Stimulated activated CD8-positive, alpha-beta memory T cell treated with anti-CD3 and anti-CD28 coated beads, Interleukin-2, amount 100 ng/mL, for 48 hours (primary cell): ENCODE data around the gene CBLC.
A peak's percentile ranks its signal among the peaks of the same experiment; 100 is the strongest.

ENCODE experiments used
- DNase-seq, 2 donors: peaks; one replicate each; pipeline ENCODE4 v3.0.0-alpha.2; 2020; ENCODE audit warnings: low read depth in 2 of 2

Gene CBLC

DNA sequence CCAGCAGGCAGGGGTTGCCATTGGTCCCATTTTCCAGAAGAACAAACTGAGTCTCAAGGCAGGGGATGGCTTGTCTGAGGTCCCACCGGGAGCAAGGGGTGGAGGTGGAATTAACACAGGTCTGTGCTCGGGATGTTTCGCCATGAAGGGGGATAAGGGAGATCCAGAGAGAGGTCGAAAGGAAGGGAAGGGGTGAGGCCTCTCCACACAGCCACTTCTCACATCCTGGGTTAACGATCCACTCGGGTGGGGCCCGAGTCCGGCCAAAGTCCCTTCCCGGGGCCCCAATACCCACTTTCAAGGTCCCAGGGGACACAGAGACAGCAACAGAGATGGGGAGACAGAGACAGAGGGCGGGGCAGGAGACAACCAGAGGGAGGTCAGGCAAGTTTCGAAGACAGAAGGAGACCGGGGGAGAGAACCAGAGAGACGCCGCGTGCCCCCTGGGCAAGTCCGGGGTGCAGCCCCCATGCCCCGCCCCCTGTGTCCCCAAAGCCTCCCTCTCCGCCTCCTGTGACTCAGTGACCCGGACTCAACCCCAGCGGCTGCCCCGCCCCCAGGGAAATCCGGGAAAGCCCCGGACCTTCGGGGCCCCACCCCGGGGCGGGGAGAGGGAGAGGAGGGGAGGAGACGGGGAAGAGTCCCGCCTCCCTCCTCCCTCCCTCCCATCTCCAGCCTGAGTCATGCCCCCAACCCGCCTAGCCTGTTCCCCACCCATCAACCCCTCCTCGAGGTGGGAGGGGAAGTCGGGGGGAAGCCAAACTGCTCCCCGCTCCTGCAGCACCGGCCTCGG, 30.5 kb upstream of the CBLC start:
- DNase-seq = peak; percentile 87 to 90

DNA sequence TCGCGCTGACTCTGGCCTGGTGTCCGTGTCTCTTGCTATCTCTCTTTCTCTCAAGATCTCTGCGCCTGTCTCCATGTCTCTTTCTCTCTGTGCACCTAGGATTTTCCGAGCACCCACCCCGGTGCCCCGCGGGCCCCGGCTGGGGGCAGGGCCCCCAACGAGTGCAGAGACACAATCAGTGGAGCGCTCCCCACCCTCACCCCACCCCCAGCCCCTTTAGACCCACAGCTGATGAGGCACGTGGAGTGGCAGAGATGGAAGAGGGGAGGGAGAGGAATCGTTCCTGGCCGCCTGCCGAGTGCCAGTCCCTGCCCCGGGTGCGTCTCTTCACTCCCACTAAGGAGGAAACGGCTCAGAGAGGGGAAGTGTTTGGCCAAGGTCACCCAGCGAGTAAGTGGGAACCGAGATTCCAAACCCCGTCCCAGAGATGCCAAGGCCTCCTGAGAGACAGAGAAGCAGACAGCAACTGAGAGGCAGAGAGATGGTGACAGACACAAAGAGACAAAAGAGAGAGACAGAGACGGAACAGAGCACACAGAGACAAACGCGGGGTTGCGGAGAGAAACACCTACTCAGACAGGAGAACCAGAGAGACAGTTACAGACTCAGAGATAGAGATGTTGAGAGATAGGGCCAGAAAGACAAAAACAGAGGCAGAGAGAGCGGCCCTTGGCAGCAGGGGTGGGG, 29.8 kb upstream of the CBLC start:
- DNase-seq = peak in 1 of 2 donors; percentile 22

DNA sequence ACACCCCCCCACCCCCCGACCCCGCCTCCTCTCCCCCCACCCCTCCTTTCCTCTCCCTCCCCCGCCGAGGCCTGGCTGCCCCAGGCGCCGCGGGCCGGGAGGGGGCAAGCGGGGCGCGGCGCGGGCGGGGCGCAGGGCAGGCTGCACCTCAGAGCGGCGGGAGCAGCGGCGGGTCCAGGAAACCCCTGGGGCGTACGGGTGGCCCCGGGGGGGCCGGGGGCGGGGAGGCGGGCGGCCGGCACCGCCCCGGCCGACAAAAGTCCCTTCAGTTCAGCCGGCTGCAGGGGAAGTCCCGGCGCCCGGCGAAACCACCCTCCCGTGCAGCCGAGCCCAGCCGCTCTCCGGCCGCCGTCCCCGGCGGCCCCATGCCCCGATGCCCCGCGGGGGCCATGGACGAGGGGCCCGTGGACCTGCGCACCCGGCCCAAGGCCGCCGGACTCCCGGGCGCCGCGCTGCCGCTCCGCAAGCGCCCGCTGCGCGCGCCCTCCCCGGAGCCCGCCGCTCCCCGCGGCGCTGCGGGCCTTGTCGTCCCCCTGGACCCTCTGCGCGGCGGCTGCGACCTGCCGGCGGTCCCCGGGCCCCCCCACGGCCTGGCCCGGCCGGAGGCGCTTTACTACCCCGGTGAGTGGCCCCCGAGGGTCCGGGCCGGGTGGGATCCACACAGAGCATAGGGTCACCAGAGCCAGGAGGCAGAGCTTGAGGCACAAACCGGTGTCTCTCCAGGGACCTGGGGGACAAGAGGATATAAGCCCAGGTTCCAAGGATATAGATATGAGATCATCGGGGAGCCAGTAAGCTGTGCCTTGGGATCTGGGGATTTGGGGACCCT, 29.1 kb upstream of the CBLC start, which contains the start of gene BCL3:
Gene BCL3, plus strand, starts transcription at position 283 of the 829 bp plus-strand sequence. Its CDS starts 83 bp downstream, at position 366.
- DNase-seq = peak; percentile 55 to 64

DNA sequence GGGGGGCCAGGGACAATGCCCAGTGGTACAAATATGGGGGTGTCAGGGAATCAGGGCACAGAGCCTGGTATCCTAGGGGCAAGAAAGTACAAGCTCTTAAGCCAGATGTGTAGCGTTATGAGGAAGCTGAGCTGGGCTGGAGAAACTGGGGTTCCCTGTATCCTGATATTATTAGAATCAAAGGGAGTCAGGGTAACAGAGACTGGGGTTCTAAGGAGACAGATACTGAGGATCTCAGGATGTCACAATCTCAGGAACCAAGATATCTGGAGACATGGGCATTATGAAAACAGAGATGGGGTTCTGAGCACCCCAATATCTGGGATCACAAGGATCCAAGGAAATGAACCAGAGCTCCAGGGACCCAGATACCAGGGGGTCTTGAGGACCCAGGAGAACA, 28.4 kb upstream of the CBLC start:
- no peak for DNase-seq

DNA sequence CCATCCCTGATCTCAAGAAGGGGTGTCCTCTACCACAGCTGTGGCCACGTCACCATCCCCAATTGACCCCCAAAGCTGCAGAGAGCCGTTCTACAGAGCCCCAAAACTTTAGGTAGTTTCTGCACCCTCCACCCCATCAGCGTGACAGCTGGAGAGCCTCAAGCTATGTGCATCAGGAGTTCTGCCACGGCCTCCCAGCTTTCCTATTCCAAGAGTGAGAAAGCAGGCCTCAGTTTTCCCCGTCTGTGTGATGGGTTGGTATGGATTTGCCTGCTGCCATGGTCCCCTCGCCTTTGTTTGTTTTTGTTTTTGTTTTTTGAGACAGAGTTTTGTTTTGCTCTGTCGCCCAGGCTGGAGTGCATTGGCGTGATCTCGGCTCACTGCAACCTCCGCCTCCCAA, 27.7 kb upstream of the CBLC start:
- no peak for DNase-seq

DNA sequence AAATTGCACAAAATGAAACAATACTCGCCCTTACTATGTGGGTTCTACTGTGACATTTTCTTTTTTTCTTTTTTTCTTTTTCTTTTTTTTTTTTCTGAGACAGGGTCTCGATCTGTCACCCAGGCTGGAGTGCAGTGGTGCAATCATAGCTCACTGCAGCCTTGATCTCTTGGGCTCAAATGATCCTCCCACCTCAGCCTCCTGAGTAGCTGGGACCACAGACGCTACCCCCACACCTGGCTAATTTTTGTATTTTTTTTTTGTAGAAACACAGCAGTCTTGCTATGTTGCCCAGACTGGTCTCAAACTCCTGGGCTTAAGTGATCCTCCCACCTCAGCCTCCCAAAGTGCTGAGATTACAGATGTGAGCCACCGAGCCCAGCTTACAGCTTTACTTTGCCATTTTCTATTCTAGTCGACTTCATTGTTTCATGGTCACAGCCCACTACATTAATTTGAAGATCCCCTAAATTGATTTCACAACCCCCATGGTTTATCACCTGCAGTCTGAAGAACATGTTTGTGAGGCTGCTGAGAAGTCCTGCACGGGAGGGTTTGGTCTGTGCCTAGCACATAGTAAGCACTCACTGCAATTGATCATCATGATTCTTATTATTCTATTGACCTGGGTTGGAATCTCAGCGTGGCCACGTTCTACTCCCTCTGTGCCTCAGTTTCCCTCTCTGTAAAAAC, 25.4 kb upstream of the CBLC start:
- DNase-seq = no peak

DNA sequence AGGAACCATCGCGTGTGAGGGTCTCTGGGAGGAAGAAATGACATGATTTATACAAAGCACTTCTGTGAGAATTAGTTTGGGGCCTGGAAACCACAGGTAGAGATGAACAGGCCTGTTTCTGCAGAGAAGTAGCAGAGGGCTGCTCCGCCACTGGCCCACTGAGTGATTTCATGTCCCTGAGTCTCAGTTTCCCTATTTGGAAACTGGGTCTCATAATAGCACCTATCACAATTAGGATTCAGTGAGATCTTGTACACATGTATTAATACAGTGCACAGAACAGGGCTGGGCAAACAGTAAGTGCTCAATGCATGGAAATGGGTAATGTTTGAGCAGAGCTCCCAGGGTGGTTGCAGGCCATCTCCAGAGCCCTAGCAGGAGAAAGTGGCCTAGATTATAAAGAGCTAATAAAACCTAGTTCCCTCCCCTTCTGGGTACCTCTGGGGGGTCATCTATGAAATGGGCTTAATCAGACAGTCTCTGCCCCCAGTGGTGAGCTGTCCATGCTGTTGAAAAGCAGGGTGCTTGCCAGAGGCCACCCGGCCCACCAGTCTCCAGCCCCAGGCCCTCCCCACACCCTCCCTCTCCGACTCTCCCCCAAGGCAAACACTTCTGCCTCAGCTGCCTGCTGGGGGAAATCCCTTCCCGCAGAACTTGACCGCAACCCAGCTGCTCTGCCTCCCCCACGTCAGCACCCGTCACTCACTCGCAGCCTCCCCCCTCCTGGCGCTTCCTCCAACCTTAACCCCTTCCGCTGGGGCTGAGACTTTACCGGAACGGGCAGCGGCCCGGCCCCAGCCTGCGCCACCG, 24.7 kb upstream of the CBLC start:
- DNase-seq = peak; percentile 91 to 93

DNA sequence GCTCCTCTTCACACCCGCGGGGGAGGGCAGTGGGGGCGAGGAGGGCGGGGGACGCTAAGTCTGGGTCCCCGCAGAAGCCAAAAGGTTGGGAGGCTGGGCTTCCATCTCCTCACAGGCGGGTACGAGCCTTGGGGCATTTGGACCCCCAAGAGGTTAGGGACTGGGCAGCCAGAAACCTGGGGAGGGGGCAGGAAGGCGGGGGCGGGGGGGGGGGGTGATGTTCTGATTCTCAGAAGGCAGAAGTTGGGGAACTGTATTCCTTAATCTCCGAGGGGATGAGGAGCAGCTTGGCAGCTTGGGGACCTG, 24.1 kb upstream of the CBLC start:
- DNase-seq = no peak

DNA sequence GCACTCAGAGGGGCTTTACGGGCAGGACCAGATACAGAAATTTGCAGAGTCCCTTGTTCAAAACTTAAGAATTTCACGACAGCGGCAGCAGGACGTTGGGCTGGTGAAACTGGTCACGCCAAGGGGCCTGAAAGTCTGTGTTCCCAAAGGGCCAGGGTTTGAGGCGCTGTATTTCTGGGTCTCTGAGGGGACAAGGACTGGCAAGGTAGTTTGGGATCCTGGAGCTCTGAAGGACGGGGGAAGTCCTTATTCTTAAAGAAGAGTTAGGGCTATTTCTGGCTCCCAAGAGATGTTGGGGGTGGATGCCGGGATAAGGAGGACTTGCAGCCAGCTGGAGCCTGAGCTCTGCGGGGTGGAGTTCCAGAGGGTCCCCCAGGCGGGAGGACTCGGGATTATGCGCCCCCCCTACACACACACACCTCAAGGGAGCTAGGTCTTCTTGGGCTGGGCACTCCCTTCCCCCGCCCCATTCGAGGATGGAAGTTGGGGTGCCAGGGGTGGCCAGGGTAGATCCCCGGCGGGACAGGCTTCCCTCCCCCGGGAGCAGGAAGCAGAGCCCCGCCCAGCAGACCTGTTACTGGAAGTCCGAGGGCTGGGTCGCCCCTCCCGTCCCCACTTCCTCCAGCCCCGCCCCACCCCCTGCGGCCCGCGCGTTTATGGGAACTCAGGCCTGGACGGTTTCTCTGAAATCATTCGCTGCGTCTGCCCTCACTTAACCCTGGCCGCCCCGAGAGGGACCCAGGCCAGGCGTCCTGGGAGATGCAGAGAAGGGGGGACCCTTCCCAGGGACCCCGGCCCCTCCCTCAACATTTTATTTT, 23.5 kb upstream of the CBLC start:
- DNase-seq = peak; percentile 79 to 91

DNA sequence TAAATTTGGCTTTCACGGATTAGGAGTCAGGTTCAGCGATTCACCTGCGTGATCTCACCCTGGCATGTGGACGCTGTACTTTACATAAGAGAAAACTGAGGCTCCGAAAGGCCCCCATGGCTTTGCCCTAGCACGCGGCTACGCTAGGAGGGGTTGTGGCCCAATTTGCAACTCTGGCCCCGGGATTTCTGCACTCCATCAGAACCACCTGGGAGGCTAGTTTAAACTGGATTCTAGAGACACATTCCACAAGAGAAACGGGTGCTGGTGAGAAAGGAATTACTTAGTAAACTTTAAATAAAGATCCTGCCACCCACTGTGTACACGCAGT, 23.0 kb upstream of the CBLC start:
- DNase-seq = no peak

DNA sequence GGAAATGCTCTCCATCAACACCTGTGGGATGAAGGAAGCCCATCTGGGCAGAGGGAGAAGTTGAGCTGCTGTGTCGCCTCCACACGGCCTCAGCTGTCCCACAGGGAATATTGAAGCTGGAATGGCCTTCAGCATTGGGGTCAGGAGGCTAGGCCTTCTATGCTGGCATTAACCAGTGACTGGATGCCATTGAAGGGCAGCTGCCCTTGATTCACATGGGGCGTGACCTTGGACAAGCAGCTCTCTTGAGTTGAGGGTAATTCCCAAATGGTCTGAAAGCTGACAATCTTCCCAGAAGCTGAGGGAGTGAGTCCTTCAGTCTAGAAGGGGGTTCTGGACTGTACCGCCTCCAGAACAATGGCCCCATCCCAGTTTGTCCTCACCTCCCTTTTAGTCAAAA, 22.5 kb upstream of the CBLC start:
- DNase-seq = no peak

DNA sequence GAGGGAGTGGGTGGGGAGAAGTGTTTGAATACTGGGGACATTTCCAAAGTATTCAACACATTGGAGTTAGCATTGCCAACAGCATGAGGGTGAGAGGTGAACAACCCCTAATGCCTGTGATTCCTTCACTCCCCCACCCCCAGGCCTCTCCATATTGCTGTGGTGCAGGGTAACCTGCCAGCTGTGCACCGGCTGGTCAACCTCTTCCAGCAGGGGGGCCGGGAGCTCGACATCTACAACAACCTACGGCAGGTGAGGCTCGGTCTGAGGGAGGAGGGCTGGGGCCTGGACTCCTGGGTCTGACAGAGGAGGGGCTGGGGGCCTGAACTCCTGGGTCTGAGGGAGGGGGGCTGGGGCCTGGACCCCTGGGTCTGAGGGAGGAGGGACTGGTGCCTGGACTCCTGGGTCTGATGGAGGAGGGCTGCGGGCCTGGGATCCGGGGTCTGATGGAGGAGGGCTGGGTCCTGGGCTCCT, 21.6 kb upstream of the CBLC start:
- no peak for DNase-seq

DNA sequence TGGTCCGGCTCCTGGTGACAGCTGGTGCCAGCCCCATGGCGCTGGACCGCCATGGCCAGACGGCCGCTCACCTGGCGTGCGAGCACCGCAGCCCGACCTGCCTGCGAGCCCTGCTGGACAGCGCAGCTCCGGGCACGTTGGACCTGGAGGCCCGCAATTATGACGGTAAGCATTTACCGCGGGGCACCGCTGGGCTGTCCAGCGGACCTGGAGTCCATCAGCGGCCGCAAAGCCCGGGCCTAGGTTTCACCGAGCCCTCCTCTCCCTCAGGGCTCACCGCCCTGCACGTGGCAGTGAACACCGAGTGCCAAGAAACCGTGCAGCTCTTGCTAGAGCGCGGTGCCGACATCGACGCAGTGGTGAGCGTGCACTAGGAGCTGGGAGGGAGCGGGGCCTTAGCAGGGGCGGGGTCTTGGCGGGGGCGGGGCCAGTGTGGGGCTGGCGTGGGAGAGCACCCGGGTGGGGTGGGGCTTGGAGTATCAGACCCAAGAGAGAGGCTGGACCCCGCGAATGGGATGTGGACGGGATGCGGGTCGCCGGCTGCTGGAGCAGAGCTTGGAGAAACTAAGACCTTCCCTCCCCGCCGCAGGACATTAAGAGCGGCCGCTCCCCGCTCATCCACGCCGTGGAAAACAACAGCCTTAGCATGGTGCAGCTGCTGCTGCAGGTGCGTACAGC, 20.5 kb upstream of the CBLC start:
- no peak for DNase-seq

DNA sequence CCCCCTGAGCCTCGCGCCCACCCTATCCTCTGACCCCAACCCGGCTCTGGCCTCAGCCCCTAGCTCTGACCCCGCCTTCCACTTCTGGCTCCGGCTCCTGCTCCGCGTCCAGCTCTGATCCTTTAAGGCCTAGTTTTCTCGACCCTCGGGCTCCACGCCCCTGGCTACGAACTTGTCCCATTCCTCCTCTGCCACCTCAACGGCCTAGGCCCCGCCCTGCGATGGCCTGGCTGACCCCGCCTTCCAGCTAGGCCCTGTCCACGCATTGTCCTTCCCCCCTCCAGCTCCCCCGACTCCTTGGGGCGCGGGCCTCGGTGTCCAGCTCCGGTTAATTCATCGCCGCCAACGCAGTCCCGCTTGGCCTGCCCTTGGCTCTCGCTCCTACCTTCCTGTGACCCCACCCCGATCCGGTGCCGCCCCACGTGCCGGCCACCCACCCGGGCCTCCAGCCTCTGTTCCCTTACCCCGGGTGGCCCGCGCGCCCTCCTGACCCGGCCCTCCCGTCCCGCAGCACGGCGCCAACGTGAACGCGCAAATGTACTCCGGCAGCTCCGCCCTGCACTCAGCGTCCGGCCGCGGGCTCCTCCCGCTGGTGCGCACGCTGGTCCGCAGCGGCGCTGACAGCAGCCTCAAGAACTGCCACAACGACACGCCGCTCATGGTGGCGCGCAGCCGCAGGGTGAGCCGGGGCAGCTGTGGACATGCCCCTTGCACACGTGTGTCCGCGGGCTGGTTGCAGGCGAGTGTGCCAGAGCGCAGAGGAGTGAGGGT, 19.8 kb upstream of the CBLC start:
- no peak for DNase-seq

DNA sequence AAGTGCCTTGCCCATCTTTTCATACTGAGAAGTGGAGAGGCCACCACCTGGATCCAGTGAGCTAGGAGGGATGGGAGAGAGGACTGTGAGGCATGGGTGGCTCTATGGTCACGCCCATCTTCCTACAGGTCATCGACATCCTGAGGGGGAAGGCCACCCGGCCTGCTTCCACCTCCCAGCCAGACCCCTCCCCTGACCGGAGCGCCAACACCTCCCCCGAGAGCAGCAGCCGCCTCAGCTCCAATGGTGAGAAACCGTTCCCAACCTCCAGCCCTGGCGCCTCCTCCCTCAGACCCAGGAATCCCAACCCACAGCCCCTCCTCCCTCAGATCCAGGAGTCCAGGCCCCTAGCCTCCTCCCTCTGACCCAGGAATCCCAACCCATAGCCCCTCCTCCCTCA, 19.1 kb upstream of the CBLC start:
- no peak for DNase-seq

DNA sequence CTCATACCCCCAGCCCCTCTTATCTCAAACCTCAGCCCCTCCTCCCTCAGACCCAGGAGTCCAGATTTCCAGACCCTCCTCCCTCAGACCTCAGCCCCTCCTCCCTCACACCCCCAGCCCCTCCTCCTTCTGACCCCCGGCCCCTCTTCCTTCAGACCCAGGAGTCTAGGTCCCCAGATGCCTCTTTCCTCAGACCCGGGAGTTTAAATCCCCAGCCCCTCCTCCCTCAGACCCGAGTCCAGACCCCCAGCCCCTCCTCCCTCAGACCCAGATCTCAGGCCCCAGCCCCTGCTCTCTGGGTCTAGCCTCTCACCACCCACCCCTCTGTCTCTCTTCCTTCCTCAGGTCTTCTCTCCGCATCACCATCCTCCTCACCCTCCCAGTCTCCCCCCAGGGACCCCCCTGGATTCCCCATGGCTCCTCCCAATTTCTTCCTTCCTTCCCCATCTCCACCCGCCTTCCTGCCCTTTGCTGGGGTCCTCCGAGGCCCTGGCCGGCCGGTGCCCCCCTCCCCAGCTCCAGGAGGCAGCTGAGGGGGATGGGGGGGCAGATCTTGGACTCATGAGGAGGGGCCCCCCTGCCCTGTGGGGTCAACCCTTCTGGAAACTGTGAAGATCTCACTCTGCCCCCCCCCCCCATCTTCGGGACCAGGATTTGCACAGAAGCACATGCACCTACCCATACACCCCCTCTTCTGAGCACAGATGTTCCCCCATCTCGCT, 18.4 kb upstream of the CBLC start:
- DNase-seq = no peak

DNA sequence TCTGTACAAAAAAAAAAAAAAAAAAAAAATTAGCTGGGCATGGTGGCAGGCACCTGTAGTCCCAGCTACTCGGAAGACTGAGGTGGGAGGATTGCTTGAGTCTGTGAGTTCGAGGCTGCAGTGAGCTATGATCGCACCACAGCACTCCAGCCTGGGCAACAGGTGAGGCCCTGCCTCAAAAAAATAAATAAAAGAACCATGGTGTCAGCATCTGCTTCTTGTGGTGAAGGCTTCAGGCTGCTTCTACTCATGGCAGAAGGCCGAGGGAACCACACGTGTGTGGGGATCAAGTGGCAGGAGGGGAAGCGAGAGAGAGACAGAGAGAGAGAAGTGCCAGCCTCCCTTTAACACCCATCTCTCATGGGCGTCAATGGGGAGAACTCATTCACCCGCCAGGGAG, 15.7 kb upstream of the CBLC start:
- no peak for DNase-seq
